ENCODE results near the gene UBE2F. TPM values are rescaled to one million over a fixed set of nuclear protein-coding genes. Genes with fewer than 3 reads are reported as not detected.

Gene UBE2F
- total and polyA plus RNA-seq, 2 experiments from 2014 or later = 52.8 to 66.7 TPM

- H2AFZ ChIP-seq = peak overlapping the region; percentile 24
- DNase-seq (ENCODE audit: low spot score) = peak; percentile 87
- peaks cover 5% of the 10 kb centered on the region for H3K4me1 ChIP-seq (ENCODE audit: insufficient read depth)
- 16% methylated on average over 32 of the region's 33 CpGs for WGBS (ENCODE audit: low lambda C conversion rate, missing lambda C conversion rate)
- H3K4me3 ChIP-seq = no peak overlapping the region
- no peaks in the 10 kb centered on the region for H4K20me1 ChIP-seq (ENCODE audit: insufficient read depth, poor library complexity, severe bottlenecking)
- no peaks in the 10 kb centered on the region for H3K36me3 ChIP-seq (replicated peaks; ENCODE audit: insufficient read depth, low read depth)
- H3K4me2 ChIP-seq = peak overlapping the region; percentile 64
- no peaks in the 10 kb centered on the region for H3K9me3 ChIP-seq (ENCODE audit: low read depth)
- no peaks in the 10 kb centered on the region for H3K9me2 ChIP-seq (replicated peaks; ENCODE audit: insufficient read depth)
- no peaks in the 10 kb centered on the region for H3K79me2 ChIP-seq
- H3K27me3 ChIP-seq = no peaks in the 10 kb centered on the region
- TF ChIP-seq CTCF (IDR thresholded peaks at IDR 0.05; ENCODE audit: poor library complexity) = peak; percentile 90
- TF ChIP-seq EZH2phosphoT487 (IDR thresholded peaks at IDR 0.05; ENCODE audit: low read depth, severe bottlenecking, unreplicated experiment) = no peak
- H3K27ac ChIP-seq = peak overlapping the region; percentile 40
Measured at GRCh38 chr2:237923481-237924163, 43.2 kb upstream of the UBE2F start.

GRCh38 chr2:237924164-237924534 lies 42.7 kb upstream of the UBE2F start:
- H3K79me2 ChIP-seq = no peaks in the 10 kb centered on the region
- TF ChIP-seq CTCF (IDR thresholded peaks at IDR 0.05; ENCODE audit: poor library complexity) = no peak
- TF ChIP-seq EZH2 (IDR thresholded peaks at IDR 0.05; ENCODE audit: borderline replicate concordance) = no peak
- TF ChIP-seq EZH2phosphoT487 (IDR thresholded peaks at IDR 0.05; ENCODE audit: low read depth, severe bottlenecking, unreplicated experiment) = no peak
- peaks cover 5% of the 10 kb centered on the region for H3K4me1 ChIP-seq (ENCODE audit: insufficient read depth)
- peak overlapping the region; percentile 24 for H2AFZ ChIP-seq
- H3K36me3 ChIP-seq (replicated peaks; ENCODE audit: insufficient read depth, low read depth) = no peaks in the 10 kb centered on the region
- no peaks in the 10 kb centered on the region for H3K9me2 ChIP-seq (replicated peaks; ENCODE audit: insufficient read depth)
- no peaks in the 10 kb centered on the region for H3K27me3 ChIP-seq
- no peaks in the 10 kb centered on the region for H3K9me3 ChIP-seq (ENCODE audit: low read depth)
- H3K27ac ChIP-seq = no peak overlapping the region
- H3K4me3 ChIP-seq = no peak overlapping the region
- DNase-seq (ENCODE audit: low spot score) = no peak
- H4K20me1 ChIP-seq (ENCODE audit: insufficient read depth, poor library complexity, severe bottlenecking) = no peaks in the 10 kb centered on the region
- H3K4me2 ChIP-seq = no peak overlapping the region
- 98% methylated on average over 14 of the region's 14 CpGs for WGBS (ENCODE audit: low lambda C conversion rate, missing lambda C conversion rate)

- H3K9me2 ChIP-seq (replicated peaks; ENCODE audit: insufficient read depth) = no peaks in the 10 kb centered on the region
- no peak for DNase-seq (ENCODE audit: low spot score)
- H3K4me1 ChIP-seq (ENCODE audit: insufficient read depth) = peaks cover 5% of the 10 kb centered on the region
- no peak overlapping the region for H3K4me2 ChIP-seq
- TF ChIP-seq CTCF (IDR thresholded peaks at IDR 0.05; ENCODE audit: poor library complexity) (no peak), EZH2 (IDR thresholded peaks at IDR 0.05; ENCODE audit: borderline replicate concordance) (no peak), EZH2phosphoT487 (IDR thresholded peaks at IDR 0.05; ENCODE audit: low read depth, severe bottlenecking, unreplicated experiment) (no peak)
- no peaks in the 10 kb centered on the region for H3K36me3 ChIP-seq (replicated peaks; ENCODE audit: insufficient read depth, low read depth)
- no peak overlapping the region for H3K27ac ChIP-seq
- no peaks in the 10 kb centered on the region for H3K27me3 ChIP-seq
- 73% methylated on average over 5 of the region's 5 CpGs for WGBS (ENCODE audit: low lambda C conversion rate, missing lambda C conversion rate)
- no peaks in the 10 kb centered on the region for H4K20me1 ChIP-seq (ENCODE audit: insufficient read depth, poor library complexity, severe bottlenecking)
- no peaks in the 10 kb centered on the region for H3K79me2 ChIP-seq
- H3K9me3 ChIP-seq (ENCODE audit: low read depth) = no peaks in the 10 kb centered on the region
- H3K4me3 ChIP-seq = no peak overlapping the region
- H2AFZ ChIP-seq = no peak overlapping the region
Measured at GRCh38 chr2:237927135-237927534, 39.7 kb upstream of the UBE2F start.
